Osteoblast (primary cell): Measurements from ENCODE around the gene USP10. TPM values are rescaled to one million over a fixed set of nuclear protein-coding genes. Genes with fewer than 3 reads are reported as not detected.

Experiments used
- DNase-seq: peaks from one replicate; pipeline ENCODE4 v3.0.0; 2011; ENCODE audit warnings: low spot score, mixed read lengths; ENCODE audit not compliant: insufficient read length; ENCODE audit errors: missing footprints
- H2AFZ ChIP-seq: 2 replicates; pipeline ENCODE4 v1.6.0; 2011; ENCODE audit warnings: mild to moderate bottlenecking, low read length
- H3K27ac ChIP-seq: 2 replicates; pipeline ENCODE4 v1.5.1; 2011; ENCODE audit warnings: mild to moderate bottlenecking, low read depth, low read length, moderate library complexity
- H3K27me3 ChIP-seq: 2 replicates; pipeline ENCODE4 v1.6.0; 2012; ENCODE audit warnings: mild to moderate bottlenecking, control low read depth, inconsistent platforms, low read length, moderate library complexity; ENCODE audit not compliant: insufficient read depth
- H3K36me3 ChIP-seq: 2 replicates; pipeline ENCODE4 v1.5.1; 2011; ENCODE audit warnings: mild to moderate bottlenecking, low read length, control low read depth, moderate library complexity; ENCODE audit not compliant: insufficient read depth
- H3K4me1 ChIP-seq: 2 replicates; pipeline ENCODE4 v1.5.1; 2011; ENCODE audit warnings: mild to moderate bottlenecking, low read length, control low read depth, moderate library complexity; ENCODE audit not compliant: insufficient read depth
- H3K4me2 ChIP-seq: 2 replicates; pipeline ENCODE4 v1.6.0; 2011; ENCODE audit warnings: mild to moderate bottlenecking, low read length; ENCODE audit not compliant: insufficient read depth
- H3K4me3 ChIP-seq: fragments of 200-600 bp; sonication (generic); 3 replicates; pipeline ENCODE4 v1.5.1; 2012; ENCODE audit warnings: mild to moderate bottlenecking, low read length, inconsistent platforms; ENCODE audit not compliant: insufficient read depth
- H3K79me2 ChIP-seq: 2 replicates; pipeline ENCODE4 v1.6.0; 2012; ENCODE audit warnings: mild to moderate bottlenecking, low read length, control low read depth, inconsistent platforms; ENCODE audit not compliant: insufficient read depth
- H3K9me3 ChIP-seq: 2 replicates; pipeline ENCODE4 v1.5.1; 2011; ENCODE audit warnings: low read depth, low read length, control low read depth
- H4K20me1 ChIP-seq: 2 replicates; pipeline ENCODE4 v1.6.0; 2012; ENCODE audit warnings: mild to moderate bottlenecking, low read length, control low read depth; ENCODE audit not compliant: insufficient read depth
- CTCF ChIP-seq: IDR thresholded peaks from 2 replicates; pipeline ENCODE4 v1.5.1; 2011; ENCODE audit warnings: mild to moderate bottlenecking, low read depth, low read length, moderate library complexity; ENCODE audit errors: extremely low read depth
- total RNA-seq: library from RNA; depleted of rRNA; stranded (reverse); fragments of >200 nt; gene quantifications from 2 replicates; pipeline ENCODE4 v1.2.3, GENCODE V29; 2012

Gene USP10
- total RNA-seq, 1 donor: 43.1 TPM

- Histone ChIP-seq H2AFZ (no peak overlapping the region), H3K4me3 (no peak overlapping the region), H3K36me3 (no peaks in the 10 kb centered on the region), H3K27me3 (no peaks in the 10 kb centered on the region), H4K20me1 (no peaks in the 10 kb centered on the region), H3K9me3 (no peaks in the 10 kb centered on the region), H3K4me1 (peaks cover 44% of the 10 kb centered on the region), H3K4me2 (no peak overlapping the region), H3K79me2 (no peaks in the 10 kb centered on the region), H3K27ac (peak overlapping the region; percentile 69)
- peak; percentile 88 for DNase-seq
- no peak for TF ChIP-seq CTCF
These were observed 126.2 kb downstream of the USP10 start for GRCh38 chr16:84825896-84826557.

GRCh38 chr16:84826558-84826941 is 126.8 kb downstream of the USP10 start:
- TF ChIP-seq CTCF: no peak
- peaks cover 40% of the 10 kb centered on the region for H3K4me1 ChIP-seq
- no peaks in the 10 kb centered on the region for H4K20me1 ChIP-seq
- DNase-seq: peak; percentile 38
- H3K4me2 ChIP-seq: no peak overlapping the region
- H3K27me3 ChIP-seq: no peaks in the 10 kb centered on the region
- H3K9me3 ChIP-seq: no peaks in the 10 kb centered on the region
- no peak overlapping the region for H3K4me3 ChIP-seq
- no peaks in the 10 kb centered on the region for H3K36me3 ChIP-seq
- H2AFZ ChIP-seq: no peak overlapping the region
- H3K27ac ChIP-seq: peak overlapping the region; percentile 69
- H3K79me2 ChIP-seq: no peaks in the 10 kb centered on the region

DNA sequence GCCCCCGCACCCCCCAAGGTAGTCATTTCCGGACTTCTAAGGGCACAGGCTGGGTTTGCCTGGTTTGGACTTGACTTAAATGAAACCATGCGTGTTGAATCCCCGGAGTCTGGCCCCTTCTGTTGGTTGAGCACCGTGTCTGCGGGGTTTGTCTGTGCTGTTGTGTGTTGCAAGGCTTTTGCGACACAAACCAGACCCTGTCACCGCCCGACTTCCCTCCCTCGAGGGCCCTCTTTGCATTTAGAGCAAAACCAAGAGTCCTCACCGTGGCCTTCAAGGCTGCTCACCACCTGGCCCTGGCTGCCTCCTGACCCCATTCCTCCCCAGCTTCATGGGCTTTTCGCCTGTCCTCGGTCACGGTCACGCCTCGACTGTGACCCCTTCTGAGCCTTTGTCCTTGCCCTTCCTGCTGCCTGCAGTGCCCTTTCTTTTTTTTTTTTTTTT is 127.4 kb downstream of the USP10 start:
- H3K27ac ChIP-seq: peak overlapping the region; percentile 28
- no peak overlapping the region for H2AFZ ChIP-seq
- no peak for TF ChIP-seq CTCF
- peak; percentile 5 for DNase-seq
- no peaks in the 10 kb centered on the region for H4K20me1 ChIP-seq
- H3K4me3 ChIP-seq: no peak overlapping the region
- no peaks in the 10 kb centered on the region for H3K9me3 ChIP-seq
- H3K27me3 ChIP-seq: no peaks in the 10 kb centered on the region
- no peak overlapping the region for H3K4me2 ChIP-seq
- H3K36me3 ChIP-seq: no peaks in the 10 kb centered on the region
- H3K79me2 ChIP-seq: no peaks in the 10 kb centered on the region
- peaks cover 44% of the 10 kb centered on the region for H3K4me1 ChIP-seq

- Histone ChIP-seq H3K4me1 (peaks cover 47% of the 10 kb centered on the region), H2AFZ (no peak overlapping the region), H3K36me3 (no peaks in the 10 kb centered on the region), H3K27ac (peak overlapping the region; percentile 40), H4K20me1 (no peaks in the 10 kb centered on the region), H3K79me2 (no peaks in the 10 kb centered on the region), H3K27me3 (no peaks in the 10 kb centered on the region), H3K4me2 (no peak overlapping the region), H3K4me3 (no peak overlapping the region), H3K9me3 (no peaks in the 10 kb centered on the region)
- no peak for TF ChIP-seq CTCF
- peak; percentile 48 for DNase-seq
These were observed 128.1 kb downstream of the USP10 start for GRCh38 chr16:84827897-84828296.
